22Rv1 (cell line): Measurements from ENCODE around the gene DCUN1D5.

Experiments used
- H3K27ac ChIP-seq: fragments of 450-650 bp; 2 replicates; pipeline ENCODE4 v1.5.1; 2017
- ZFX ChIP-seq: fragments of 450-650 bp; IDR thresholded peaks from 2 replicates; pipeline ENCODE4 v1.6.1; 2017; ENCODE audit warnings: antibody characterized with exemption, borderline replicate concordance
- TF ChIP-seq, protein P1 (sequence below): fragments of 450-650 bp; IDR thresholded peaks from 2 replicates; pipeline ENCODE4 v1.5.1; 2017; ENCODE audit warnings: mild to moderate bottlenecking

DCUN1D5 gene

DNA sequence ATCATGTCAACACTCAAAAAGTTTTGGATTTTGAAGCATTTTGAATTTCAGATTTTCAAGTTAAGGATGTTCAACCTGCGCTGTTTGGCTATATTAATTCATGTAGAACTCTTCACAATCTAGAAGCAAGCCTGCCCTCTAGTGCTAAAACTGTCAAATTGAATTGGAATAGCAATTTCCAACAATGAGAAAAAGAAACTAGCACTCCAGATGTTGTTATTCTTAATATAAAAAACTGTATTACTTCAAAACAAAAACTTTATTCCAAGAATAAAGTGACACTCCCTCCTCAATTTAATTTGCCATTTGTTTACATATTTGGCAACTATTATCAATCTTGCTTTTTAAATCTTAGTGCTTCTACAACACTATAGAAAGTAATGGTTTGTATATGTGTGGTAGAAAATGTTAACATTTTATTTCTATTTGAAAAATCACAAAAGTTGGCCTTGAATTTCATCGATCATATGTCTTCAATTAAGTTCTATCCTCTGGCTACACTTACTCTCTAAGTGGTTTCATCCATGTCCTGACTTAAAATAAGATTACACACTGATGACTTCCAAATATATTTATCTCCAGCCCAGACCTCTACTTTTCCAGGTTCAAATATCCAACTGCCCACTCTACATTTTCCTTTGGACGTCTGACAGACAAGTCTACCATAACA is 36.6 kb downstream of the DCUN1D5 start:
- no peak for TF ChIP-seq ZFX
- TF ChIP-seq, protein P1, sequence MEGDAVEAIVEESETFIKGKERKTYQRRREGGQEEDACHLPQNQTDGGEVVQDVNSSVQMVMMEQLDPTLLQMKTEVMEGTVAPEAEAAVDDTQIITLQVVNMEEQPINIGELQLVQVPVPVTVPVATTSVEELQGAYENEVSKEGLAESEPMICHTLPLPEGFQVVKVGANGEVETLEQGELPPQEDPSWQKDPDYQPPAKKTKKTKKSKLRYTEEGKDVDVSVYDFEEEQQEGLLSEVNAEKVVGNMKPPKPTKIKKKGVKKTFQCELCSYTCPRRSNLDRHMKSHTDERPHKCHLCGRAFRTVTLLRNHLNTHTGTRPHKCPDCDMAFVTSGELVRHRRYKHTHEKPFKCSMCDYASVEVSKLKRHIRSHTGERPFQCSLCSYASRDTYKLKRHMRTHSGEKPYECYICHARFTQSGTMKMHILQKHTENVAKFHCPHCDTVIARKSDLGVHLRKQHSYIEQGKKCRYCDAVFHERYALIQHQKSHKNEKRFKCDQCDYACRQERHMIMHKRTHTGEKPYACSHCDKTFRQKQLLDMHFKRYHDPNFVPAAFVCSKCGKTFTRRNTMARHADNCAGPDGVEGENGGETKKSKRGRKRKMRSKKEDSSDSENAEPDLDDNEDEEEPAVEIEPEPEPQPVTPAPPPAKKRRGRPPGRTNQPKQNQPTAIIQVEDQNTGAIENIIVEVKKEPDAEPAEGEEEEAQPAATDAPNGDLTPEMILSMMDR: peak; percentile 80
- no peak overlapping the region for H3K27ac ChIP-seq

DNA sequence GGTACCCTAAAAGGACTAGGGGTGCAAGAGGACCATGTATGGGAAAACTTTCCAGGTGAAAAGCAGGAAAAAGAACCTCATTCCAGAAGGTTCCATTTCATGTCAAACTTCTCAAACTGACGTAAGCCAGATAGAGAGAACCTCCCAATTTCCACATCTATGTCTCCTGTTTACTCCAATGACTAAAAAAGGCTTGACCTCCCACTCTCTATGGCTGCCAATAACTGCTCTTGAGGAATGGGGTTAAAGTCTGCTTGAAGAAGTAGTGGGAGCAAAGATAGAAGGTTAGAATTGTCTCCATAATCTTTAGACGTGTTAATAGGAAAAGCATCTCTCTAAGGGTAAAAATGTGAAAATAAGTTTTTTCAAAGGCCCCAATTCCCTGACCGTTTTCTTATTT is 38.0 kb downstream of the DCUN1D5 start:
- TF ChIP-seq, protein P1: no peak
- TF ChIP-seq ZFX: no peak

DNA sequence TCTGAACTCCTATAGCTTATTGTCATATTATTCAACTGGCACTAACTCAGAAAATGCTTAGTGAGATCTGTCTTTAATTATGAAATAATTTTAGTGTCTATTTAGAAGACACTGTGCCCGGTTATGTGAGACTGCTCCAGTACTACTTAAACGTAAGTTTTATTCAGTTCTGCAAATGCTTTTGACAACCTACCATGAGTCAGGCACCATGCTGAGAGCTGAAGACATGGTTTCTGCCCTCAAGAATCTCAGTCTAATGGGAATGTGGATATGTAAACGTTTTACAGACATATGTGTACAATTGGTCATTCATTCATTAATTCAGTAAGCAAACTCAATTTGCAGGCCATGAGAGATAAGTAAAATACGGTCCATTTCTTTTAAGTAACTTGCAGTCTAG is 40.0 kb downstream of the DCUN1D5 start:
- TF ChIP-seq, protein P1: no peak
- TF ChIP-seq ZFX: no peak
- H3K27ac ChIP-seq: no peak overlapping the region

More for the DNA sequence above, 38.0 kb downstream of the DCUN1D5 start:
- H3K27ac ChIP-seq: no peak overlapping the region

DNA sequence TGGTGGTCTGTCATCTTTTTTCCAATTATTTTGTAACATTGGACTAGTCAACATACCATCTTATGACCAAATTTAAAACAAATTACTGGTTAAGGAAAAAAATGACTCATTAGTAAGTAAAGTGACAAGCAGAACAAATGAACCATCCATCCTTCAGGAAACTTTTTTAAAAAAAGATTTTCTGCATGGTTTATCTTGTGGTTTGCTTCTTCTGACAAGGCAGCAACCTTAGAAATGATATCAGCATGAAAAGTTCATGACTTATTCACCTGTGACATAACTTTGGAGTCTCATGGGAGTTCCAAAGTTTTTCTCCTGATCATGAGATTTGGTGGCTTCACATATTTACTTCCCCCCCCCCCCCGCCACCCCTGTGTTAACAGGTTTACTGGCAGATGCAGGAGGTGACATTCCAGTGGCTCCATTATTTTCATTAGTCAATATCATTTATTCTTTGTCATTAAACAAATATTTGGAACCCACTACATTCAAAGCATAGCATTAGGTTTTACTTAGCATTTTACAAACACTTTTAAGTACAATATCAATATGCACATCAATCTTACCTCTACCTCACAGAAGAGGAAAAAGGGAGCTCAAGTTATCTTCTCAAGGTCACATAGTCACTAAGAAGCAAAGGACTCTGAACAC is 40.7 kb downstream of the DCUN1D5 start:
- no peak for TF ChIP-seq ZFX
- TF ChIP-seq, protein P1: no peak
- no peak overlapping the region for H3K27ac ChIP-seq

DNA sequence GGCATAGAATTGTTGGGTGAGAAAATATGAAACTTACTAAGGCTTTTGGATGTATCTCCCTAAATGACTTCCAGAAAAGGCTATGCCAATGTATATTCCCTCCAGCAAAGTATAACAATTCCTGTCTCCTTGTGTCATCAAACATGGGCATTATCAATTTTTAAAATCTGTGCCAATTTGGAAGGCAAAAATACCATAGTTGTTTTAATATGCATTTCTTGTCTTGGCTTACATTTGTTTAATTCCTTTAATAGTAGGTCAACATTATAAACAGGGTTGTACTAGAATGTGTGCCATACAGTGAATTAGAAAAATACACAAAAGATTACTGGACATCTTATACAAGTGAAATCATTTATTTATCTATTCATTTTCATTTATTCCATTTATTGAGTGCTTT is 41.6 kb downstream of the DCUN1D5 start:
- TF ChIP-seq, protein P1: no peak
- no peak for TF ChIP-seq ZFX
- no peak overlapping the region for H3K27ac ChIP-seq

DNA sequence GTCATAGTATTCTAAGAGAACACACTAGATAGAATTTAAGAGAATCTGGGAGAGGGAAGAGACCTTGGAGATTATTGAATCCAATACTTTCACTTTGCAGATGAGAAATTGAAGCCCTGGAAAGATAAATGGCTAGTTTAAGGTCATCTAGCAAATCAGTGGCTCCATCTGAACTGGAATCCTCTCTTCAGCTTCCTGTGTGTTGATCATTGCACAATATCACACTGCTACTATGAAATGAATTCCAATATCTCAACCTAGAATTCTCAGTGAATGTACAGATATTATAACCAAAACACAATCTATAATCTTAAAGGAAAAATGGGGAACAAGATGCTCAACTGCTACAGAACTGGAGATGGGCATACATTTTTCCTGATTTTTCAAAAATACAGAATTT is 44.1 kb downstream of the DCUN1D5 start:
- H3K27ac ChIP-seq: no peak overlapping the region
- no peak for TF ChIP-seq ZFX
- TF ChIP-seq, protein P1: no peak
